Keratinocyte (primary cell): ENCODE data around the gene CD63. TPM values are rescaled to one million over a fixed set of nuclear protein-coding genes. Genes with fewer than 3 reads are reported as not detected.

Source experiments
- DNase-seq: peaks from one replicate; pipeline ENCODE4 v3.0.0-alpha.2; 2011; ENCODE audit warnings: low read depth, missing footprints, low spot score
- FAIRE-seq: peaks from 2 replicates; lab custom pipeline; 2011; peaks lifted over from hg19 to GRCh38; lab: Jason Lieb, UNC
- H2AFZ ChIP-seq: 2 replicates; pipeline ENCODE4 v1.6.0; 2012; ENCODE audit warnings: low read length, control low read depth, inconsistent platforms; ENCODE audit not compliant: control insufficient read depth
- H3K27ac ChIP-seq: 2 replicates; pipeline ENCODE4 v1.5.1; 2011; ENCODE audit warnings: low read length; ENCODE audit not compliant: control insufficient read depth, insufficient read depth
- H3K27me3 ChIP-seq: 3 replicates; pipeline ENCODE4 v1.6.0; 2011; ENCODE audit warnings: low read length; ENCODE audit not compliant: control insufficient read depth, insufficient read depth; ENCODE audit errors: extremely low read depth
- H3K36me3 ChIP-seq, 2 experiments: 2 replicates in 1 of 2; 3 replicates in 1 of 2; pipeline ENCODE4 v1.5.1; 2011; ENCODE audit warnings: low read length in 2 of 2, mild to moderate bottlenecking in 1 of 2; ENCODE audit not compliant: control insufficient read depth in 2 of 2, insufficient read depth in 2 of 2; ENCODE audit errors: extremely low read depth in 1 of 2
- H3K4me1 ChIP-seq: 3 replicates; pipeline ENCODE4 v1.5.1; 2011; ENCODE audit warnings: low read length; ENCODE audit not compliant: control insufficient read depth, insufficient read depth; ENCODE audit errors: extremely low read depth
- H3K4me2 ChIP-seq: 3 replicates; pipeline ENCODE4 v1.6.0; 2011; ENCODE audit warnings: low read depth, low read length; ENCODE audit not compliant: control insufficient read depth, insufficient read depth; ENCODE audit errors: extremely low read depth
- H3K4me3 ChIP-seq, 3 experiments: fragments of 200-600 bp in 1 of 3; sonication (generic) in 1 of 3; 2 replicates in 2 of 3; 3 replicates in 1 of 3; pipeline ENCODE4 v1.5.1; 2011 to 2016; ENCODE audit warnings: low read length in 3 of 3, mild to moderate bottlenecking in 3 of 3, control low read depth in 2 of 3, inconsistent platforms in 1 of 3, low read depth in 1 of 3, mixed read lengths in 1 of 3, mixed run types in 1 of 3, moderate library complexity in 1 of 3; ENCODE audit not compliant: control insufficient read depth in 2 of 3, insufficient read depth in 2 of 3; ENCODE audit errors: extremely low read depth in 1 of 3
- H3K79me2 ChIP-seq: 2 replicates; pipeline ENCODE4 v1.6.0; 2012; ENCODE audit warnings: low read length; ENCODE audit not compliant: control insufficient read depth, insufficient read depth
- H3K9ac ChIP-seq: 3 replicates; pipeline ENCODE4 v1.6.0; 2011; ENCODE audit warnings: low read length; ENCODE audit not compliant: control insufficient read depth, insufficient read depth; ENCODE audit errors: extremely low read depth
- H3K9me1 ChIP-seq: 3 replicates; pipeline ENCODE4 v1.6.0; 2011; ENCODE audit warnings: low read length; ENCODE audit not compliant: control insufficient read depth, insufficient read depth; ENCODE audit errors: extremely low read depth
- H3K9me3 ChIP-seq: 2 replicates; pipeline ENCODE4 v1.5.1; 2012; ENCODE audit warnings: low read depth, low read length; ENCODE audit not compliant: control insufficient read depth
- H4K20me1 ChIP-seq: 3 replicates; pipeline ENCODE4 v1.6.0; 2011; ENCODE audit warnings: low read length; ENCODE audit not compliant: control insufficient read depth, insufficient read depth; ENCODE audit errors: extremely low read depth
- EZH2 ChIP-seq: IDR thresholded peaks from one replicate; pipeline ENCODE4 v1.6.1; 2012; ENCODE audit warnings: inconsistent platforms, mild to moderate bottlenecking, low read length, moderate library complexity
- dilution Hi-C: fragments of 300-500 bp; cut with MboI; formaldehyde crosslinking; loops from one replicate; pipeline ENCODE4 v1.7.0; 2020; ENCODE audit warnings: low sequenced_read_pairs; ENCODE audit not compliant: extremely low pct_ligation_motif_present
- polyA plus RNA-seq, 5 experiments: library from polyadenylated mRNA; depleted of rRNA in 3 of 5; stranded (reverse) in 3 of 5; stranded (forward) in 1 of 5; unstranded in 1 of 5; fragments of >200 nt; gene quantifications; 1 replicate in 1 of 5; 2 replicates in 3 of 5; 3 replicates in 1 of 5; pipeline versions ENCODE4 v1.2.1 to v1.2.3, GENCODE V29; 2011 to 2012; ENCODE audit warnings: missing spikeins in 2 of 5, low read depth in 1 of 5, low replicate concordance in 1 of 5
- TF ChIP-seq, protein P1 (sequence below), 3 experiments: IDR thresholded peaks in 1 of 3; conservative IDR thresholded peaks in 1 of 3; optimal IDR thresholded peaks in 1 of 3; 2 replicates in 2 of 3; 3 replicates in 1 of 3; pipeline versions ENCODE3 to v1.5.1; 2011; ENCODE audit warnings: low read length in 3 of 3, mild to moderate bottlenecking in 3 of 3, moderate library complexity in 2 of 3, control low read depth in 1 of 3, inconsistent platforms in 1 of 3; ENCODE audit not compliant: insufficient read depth in 2 of 3; ENCODE audit errors: extremely low read depth in 1 of 3

CD63 gene
- polyA plus RNA-seq, 1 donor (not counting 4 experiments of a cell fraction or from before 2014, with no cell fraction given) = 749 TPM

GRCh38 chr12:55745361-55746173 lies 16.8 kb upstream of the CD63 start:
- H3K27ac ChIP-seq = no peak overlapping the region
- no peak overlapping the region for H3K9ac ChIP-seq
- no peaks in the 10 kb centered on the region for H3K9me1 ChIP-seq
- dilution Hi-C loops = no loop called here
- H3K4me1 ChIP-seq = peaks cover 8% of the 10 kb centered on the region
- no peak for DNase-seq
- H3K4me3 ChIP-seq = no peak overlapping the region
- H3K36me3 ChIP-seq = peaks cover 0 to 2% of the 10 kb centered on the region in 2 experiments
- H4K20me1 ChIP-seq = no peaks in the 10 kb centered on the region
- no peak overlapping the region for H2AFZ ChIP-seq
- TF ChIP-seq, protein P1, sequence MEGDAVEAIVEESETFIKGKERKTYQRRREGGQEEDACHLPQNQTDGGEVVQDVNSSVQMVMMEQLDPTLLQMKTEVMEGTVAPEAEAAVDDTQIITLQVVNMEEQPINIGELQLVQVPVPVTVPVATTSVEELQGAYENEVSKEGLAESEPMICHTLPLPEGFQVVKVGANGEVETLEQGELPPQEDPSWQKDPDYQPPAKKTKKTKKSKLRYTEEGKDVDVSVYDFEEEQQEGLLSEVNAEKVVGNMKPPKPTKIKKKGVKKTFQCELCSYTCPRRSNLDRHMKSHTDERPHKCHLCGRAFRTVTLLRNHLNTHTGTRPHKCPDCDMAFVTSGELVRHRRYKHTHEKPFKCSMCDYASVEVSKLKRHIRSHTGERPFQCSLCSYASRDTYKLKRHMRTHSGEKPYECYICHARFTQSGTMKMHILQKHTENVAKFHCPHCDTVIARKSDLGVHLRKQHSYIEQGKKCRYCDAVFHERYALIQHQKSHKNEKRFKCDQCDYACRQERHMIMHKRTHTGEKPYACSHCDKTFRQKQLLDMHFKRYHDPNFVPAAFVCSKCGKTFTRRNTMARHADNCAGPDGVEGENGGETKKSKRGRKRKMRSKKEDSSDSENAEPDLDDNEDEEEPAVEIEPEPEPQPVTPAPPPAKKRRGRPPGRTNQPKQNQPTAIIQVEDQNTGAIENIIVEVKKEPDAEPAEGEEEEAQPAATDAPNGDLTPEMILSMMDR (optimal IDR thresholded peaks at IDR 0.05 in 1 of 3, IDR thresholded peaks at IDR 0.05 in 1 of 3, conservative IDR thresholded peaks at IDR 0.05 in 1 of 3; ENCODE audit: extremely low read depth in 1 of 3, insufficient read depth in 2 of 3, low read length in 3 of 3) = no peak
- TF ChIP-seq EZH2 = no peak
- no peak overlapping the region for H3K4me2 ChIP-seq
- H3K9me3 ChIP-seq = no peaks in the 10 kb centered on the region
- FAIRE-seq = no peak
- H3K79me2 ChIP-seq = no peaks in the 10 kb centered on the region
- H3K27me3 ChIP-seq = no peaks in the 10 kb centered on the region

DNA sequence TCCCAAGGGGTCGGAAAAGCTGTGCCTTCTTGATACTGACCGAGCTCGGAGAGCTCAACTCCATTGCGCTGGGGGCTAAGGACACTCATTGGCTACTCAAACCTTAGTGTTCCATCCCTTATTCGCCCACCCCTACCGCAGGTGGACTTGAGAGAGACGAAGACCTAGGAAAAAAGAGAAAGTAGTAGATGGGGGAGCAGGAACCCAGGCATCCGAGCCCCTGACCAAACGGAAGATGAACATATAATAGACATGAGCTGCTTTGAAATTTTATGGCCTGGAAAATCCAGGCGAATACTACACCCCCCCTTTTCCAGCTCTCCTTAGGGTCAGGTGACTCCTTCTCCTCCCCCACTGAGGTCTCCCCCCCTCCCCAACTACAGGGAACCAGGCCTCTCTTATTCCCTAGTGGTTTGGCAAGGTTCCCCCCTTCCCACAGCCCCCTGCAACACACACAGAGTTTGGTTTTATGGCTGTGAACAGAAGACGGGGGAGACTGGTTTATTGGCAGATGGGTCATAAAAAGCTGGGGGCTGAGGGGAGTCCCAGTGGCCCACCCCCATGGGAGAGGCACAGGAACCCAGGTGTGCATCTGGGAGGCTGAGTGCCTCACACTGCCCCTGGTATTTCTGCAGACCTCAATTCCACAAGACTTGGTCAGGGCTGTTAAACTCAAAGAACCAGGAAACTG lies 15.7 kb upstream of the CD63 start:
- DNase-seq (no peak), FAIRE-seq (peak; percentile 9)
- TF ChIP-seq, protein P1 (optimal IDR thresholded peaks at IDR 0.05 in 1 of 3, IDR thresholded peaks at IDR 0.05 in 1 of 3, conservative IDR thresholded peaks at IDR 0.05 in 1 of 3; ENCODE audit: extremely low read depth in 1 of 3, insufficient read depth in 2 of 3, low read length in 3 of 3) = no peak
- no peak for TF ChIP-seq EZH2
- Histone ChIP-seq H3K79me2 (no peaks in the 10 kb centered on the region), H2AFZ (no peak overlapping the region), H3K9me3 (no peaks in the 10 kb centered on the region), H3K9me1 (no peaks in the 10 kb centered on the region), H3K4me1 (peaks cover 8% of the 10 kb centered on the region), H3K9ac (no peak overlapping the region), H3K27ac (no peak overlapping the region), H4K20me1 (no peaks in the 10 kb centered on the region), H3K27me3 (no peaks in the 10 kb centered on the region), H3K36me3 (peaks cover 0 to 1% of the 10 kb centered on the region in 2 experiments), H3K4me3 (peak overlapping the region; percentile 57 to 74 (median 72)), H3K4me2 (peak overlapping the region; percentile 89)
- dilution Hi-C loops = no loop called here
